Measurements from ENCODE around the gene CREB5.

Gene CREB5

GRCh38 chr7:28638914-28639313, 226.6 kb downstream of the CREB5 start:
- no peaks in the 10 kb centered on the region for H3K79me2 ChIP-seq
- no peaks in the 10 kb centered on the region for H3K36me3 ChIP-seq (ENCODE audit: control insufficient read depth, insufficient read depth, low read length)
- H3K9me3 ChIP-seq (ENCODE audit: control insufficient read depth, low read length) = no peaks in the 10 kb centered on the region
- H3K9ac ChIP-seq = no peak overlapping the region
- no peaks in the 10 kb centered on the region for H3K4me1 ChIP-seq
- no peak overlapping the region for H3K4me2 ChIP-seq (ENCODE audit: low read length)
- TF ChIP-seq, protein P1, sequence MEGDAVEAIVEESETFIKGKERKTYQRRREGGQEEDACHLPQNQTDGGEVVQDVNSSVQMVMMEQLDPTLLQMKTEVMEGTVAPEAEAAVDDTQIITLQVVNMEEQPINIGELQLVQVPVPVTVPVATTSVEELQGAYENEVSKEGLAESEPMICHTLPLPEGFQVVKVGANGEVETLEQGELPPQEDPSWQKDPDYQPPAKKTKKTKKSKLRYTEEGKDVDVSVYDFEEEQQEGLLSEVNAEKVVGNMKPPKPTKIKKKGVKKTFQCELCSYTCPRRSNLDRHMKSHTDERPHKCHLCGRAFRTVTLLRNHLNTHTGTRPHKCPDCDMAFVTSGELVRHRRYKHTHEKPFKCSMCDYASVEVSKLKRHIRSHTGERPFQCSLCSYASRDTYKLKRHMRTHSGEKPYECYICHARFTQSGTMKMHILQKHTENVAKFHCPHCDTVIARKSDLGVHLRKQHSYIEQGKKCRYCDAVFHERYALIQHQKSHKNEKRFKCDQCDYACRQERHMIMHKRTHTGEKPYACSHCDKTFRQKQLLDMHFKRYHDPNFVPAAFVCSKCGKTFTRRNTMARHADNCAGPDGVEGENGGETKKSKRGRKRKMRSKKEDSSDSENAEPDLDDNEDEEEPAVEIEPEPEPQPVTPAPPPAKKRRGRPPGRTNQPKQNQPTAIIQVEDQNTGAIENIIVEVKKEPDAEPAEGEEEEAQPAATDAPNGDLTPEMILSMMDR (IDR thresholded peaks at IDR 0.05) = no peak
- no peak overlapping the region for H3K27ac ChIP-seq
- H3K27me3 ChIP-seq (ENCODE audit: control insufficient read depth, insufficient read depth, low read length) = no peaks in the 10 kb centered on the region
- no peak overlapping the region for H3K4me3 ChIP-seq (ENCODE audit: low read depth, low read length)
- no peak overlapping the region for H2AFZ ChIP-seq

DNA sequence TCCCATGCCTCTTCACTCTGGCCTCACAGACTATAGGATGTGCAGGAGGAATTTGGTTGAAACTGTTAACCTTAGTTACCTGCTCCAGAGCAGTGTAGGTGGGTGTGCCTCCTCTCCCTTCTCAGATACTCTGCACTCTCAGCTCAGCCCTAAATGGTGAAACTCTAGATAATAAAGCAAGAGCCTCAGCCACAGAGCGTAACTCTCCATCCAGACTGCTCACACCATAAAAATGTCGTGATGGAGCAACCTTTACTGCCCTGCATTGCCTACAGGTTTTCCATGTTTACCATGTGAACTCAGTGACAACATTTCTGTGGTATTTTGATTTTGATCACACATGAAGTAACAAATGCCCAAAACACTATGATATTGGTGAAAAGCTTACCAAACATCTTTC, 227.7 kb downstream of the CREB5 start:
- no peak overlapping the region for H3K9ac ChIP-seq
- no peaks in the 10 kb centered on the region for H3K79me2 ChIP-seq
- H3K4me3 ChIP-seq (ENCODE audit: low read depth, low read length) = no peak overlapping the region
- no peak overlapping the region for H2AFZ ChIP-seq
- H3K36me3 ChIP-seq (ENCODE audit: control insufficient read depth, insufficient read depth, low read length) = no peaks in the 10 kb centered on the region
- H3K4me1 ChIP-seq = no peaks in the 10 kb centered on the region
- H3K27me3 ChIP-seq (ENCODE audit: control insufficient read depth, insufficient read depth, low read length) = no peaks in the 10 kb centered on the region
- H3K9me3 ChIP-seq (ENCODE audit: control insufficient read depth, low read length) = no peaks in the 10 kb centered on the region
- TF ChIP-seq, protein P1 (IDR thresholded peaks at IDR 0.05) = no peak
- no peak overlapping the region for H3K4me2 ChIP-seq (ENCODE audit: low read length)
- H3K27ac ChIP-seq = no peak overlapping the region

- TF ChIP-seq, protein P1 (IDR thresholded peaks at IDR 0.05) = no peak
- no peak overlapping the region for H3K9ac ChIP-seq
- no peaks in the 10 kb centered on the region for H3K79me2 ChIP-seq
- no peak overlapping the region for H3K4me2 ChIP-seq (ENCODE audit: low read length)
- H3K9me3 ChIP-seq (ENCODE audit: control insufficient read depth, low read length) = no peaks in the 10 kb centered on the region
- no peak overlapping the region for H2AFZ ChIP-seq
- no peak overlapping the region for H3K27ac ChIP-seq
- no peaks in the 10 kb centered on the region for H3K27me3 ChIP-seq (ENCODE audit: control insufficient read depth, insufficient read depth, low read length)
- no peaks in the 10 kb centered on the region for H3K4me1 ChIP-seq
- no peak overlapping the region for H3K4me3 ChIP-seq (ENCODE audit: low read depth, low read length)
- H3K36me3 ChIP-seq (ENCODE audit: control insufficient read depth, insufficient read depth, low read length) = no peaks in the 10 kb centered on the region
Measured at GRCh38 chr7:28641752-28642545, 229.6 kb downstream of the CREB5 start.

DNA sequence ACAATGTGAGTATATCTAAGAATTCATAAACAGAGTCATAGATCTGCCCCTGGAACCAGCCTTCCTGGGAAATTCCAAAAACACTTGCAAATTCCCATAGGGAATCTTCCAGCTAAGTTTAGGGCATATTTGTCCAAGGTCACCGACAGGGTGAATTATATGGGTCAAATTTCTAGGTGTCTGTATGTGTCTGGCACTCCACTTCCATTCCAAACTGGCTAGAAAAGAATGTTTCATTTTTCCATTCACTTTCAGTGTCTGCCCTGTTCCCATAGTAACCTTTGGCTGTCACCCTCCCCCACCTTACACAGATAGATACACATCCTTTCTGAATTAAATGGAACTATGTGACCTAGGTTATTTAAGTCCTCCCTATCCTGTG, 230.9 kb downstream of the CREB5 start:
- no peaks in the 10 kb centered on the region for H3K9me3 ChIP-seq (ENCODE audit: control insufficient read depth, low read length)
- no peaks in the 10 kb centered on the region for H3K79me2 ChIP-seq
- no peak overlapping the region for H3K4me2 ChIP-seq (ENCODE audit: low read length)
- TF ChIP-seq, protein P1 (IDR thresholded peaks at IDR 0.05) = no peak
- H3K4me1 ChIP-seq = no peaks in the 10 kb centered on the region
- no peaks in the 10 kb centered on the region for H3K27me3 ChIP-seq (ENCODE audit: control insufficient read depth, insufficient read depth, low read length)
- no peak overlapping the region for H3K4me3 ChIP-seq (ENCODE audit: low read depth, low read length)
- H3K36me3 ChIP-seq (ENCODE audit: control insufficient read depth, insufficient read depth, low read length) = no peaks in the 10 kb centered on the region
- H3K9ac ChIP-seq = no peak overlapping the region
- H2AFZ ChIP-seq = no peak overlapping the region
- H3K27ac ChIP-seq = no peak overlapping the region
